GM06990 (cell line): ENCODE data around the gene LZTR1.
"Not testable (repeated sequence)": the region's sequence is repeated elsewhere in the genome, so short reads cannot be mapped to it uniquely, and the experiment has no call there.

Source experiments
- DNase-seq: peaks from one replicate; pipeline ENCODE4 v3.0.0-alpha.2; 2011; ENCODE audit not compliant: insufficient read length; ENCODE audit errors: extremely low read depth
- H3K27me3 ChIP-seq: replicated peaks from 2 replicates; pipeline ENCODE4 v1.6.0; 2011; ENCODE audit warnings: low read length; ENCODE audit not compliant: control insufficient read depth, insufficient read depth
- H3K36me3 ChIP-seq: 2 replicates; pipeline ENCODE4 v1.5.1; 2011; ENCODE audit warnings: low read length; ENCODE audit not compliant: control insufficient read depth, insufficient read depth
- H3K4me3 ChIP-seq: replicated peaks from 2 replicates; pipeline ENCODE4 v1.5.1; 2011; ENCODE audit warnings: low read depth, mild to moderate bottlenecking, control low read depth, low read length
- CTCF ChIP-seq: IDR thresholded peaks from 2 replicates; pipeline ENCODE4 v1.5.1; 2011; ENCODE audit warnings: low read length, control low read depth, mild to moderate bottlenecking, inconsistent platforms; ENCODE audit not compliant: insufficient read depth, poor library complexity, severe bottlenecking

LZTR1 gene

GRCh38 chr22:20970939-20971657, 11.0 kb upstream of the LZTR1 start:
- no peaks in the 10 kb centered on the region for H3K27me3 ChIP-seq
- no peak overlapping the region for H3K4me3 ChIP-seq
- no peak for TF ChIP-seq CTCF
- no peaks in the 10 kb centered on the region for H3K36me3 ChIP-seq
- DNase-seq: no peak

GRCh38 chr22:20972014-20972694, 9.9 kb upstream of the LZTR1 start:
- not testable (repeated sequence) for H3K27me3 ChIP-seq, H3K36me3 ChIP-seq, DNase-seq, H3K4me3 ChIP-seq

- no peak for DNase-seq
- no peaks in the 10 kb centered on the region for H3K36me3 ChIP-seq
- H3K4me3 ChIP-seq: no peak overlapping the region
- no peak for TF ChIP-seq CTCF
- no peaks in the 10 kb centered on the region for H3K27me3 ChIP-seq
These were observed 9.0 kb upstream of the LZTR1 start for GRCh38 chr22:20972933-20973577.

GRCh38 chr22:20973634-20974286, 8.3 kb upstream of the LZTR1 start:
- TF ChIP-seq CTCF: no peak
- H3K36me3 ChIP-seq: no peaks in the 10 kb centered on the region
- H3K4me3 ChIP-seq: no peak overlapping the region
- DNase-seq: no peak
- no peaks in the 10 kb centered on the region for H3K27me3 ChIP-seq

GRCh38 chr22:20974336-20974955, 7.7 kb upstream of the LZTR1 start:
- Histone ChIP-seq H3K4me3 (no peak overlapping the region), H3K36me3 (no peaks in the 10 kb centered on the region), H3K27me3 (no peaks in the 10 kb centered on the region)
- no peak for DNase-seq
- TF ChIP-seq CTCF: no peak
